Colon (tissue), 2 donors: ENCODE measurements around the gene OTOA.
"Not testable (repeated sequence)": the region's sequence is repeated elsewhere in the genome, so short reads cannot be mapped to it uniquely, and the experiment has no call there.

Experiments used
- FAIRE-seq: peaks from 2 replicates; lab custom pipeline; 2012; peaks lifted over from hg19 to GRCh38; lab: Jason Lieb, UNC
- donor health status: control.
- donor health status: control.

OTOA gene

GRCh38 chr16:21722771-21723455 lies 59.1 kb downstream of the OTOA start:
- no peak for FAIRE-seq

GRCh38 chr16:21723532-21723931 lies 59.8 kb downstream of the OTOA start:
- FAIRE-seq = no peak

- FAIRE-seq = no peak
These were observed 63.6 kb downstream of the OTOA start for GRCh38 chr16:21727344-21727743.

GRCh38 chr16:21731233-21731632 lies 67.5 kb downstream of the OTOA start:
- FAIRE-seq = not testable (repeated sequence)

- FAIRE-seq = not testable (repeated sequence)
These were observed 76.9 kb downstream of the OTOA start for GRCh38 chr16:21740637-21741036.

GRCh38 chr16:21756192-21757079 lies 92.7 kb downstream of the OTOA start:
- not testable (repeated sequence) for FAIRE-seq

- FAIRE-seq = not testable (repeated sequence)
These were observed 93.4 kb downstream of the OTOA start for GRCh38 chr16:21757080-21757671.

- not testable (repeated sequence) for FAIRE-seq
These were observed 104.5 kb downstream of the OTOA start for GRCh38 chr16:21768280-21768679.

- not testable (repeated sequence) for FAIRE-seq
These were observed 105.0 kb downstream of the OTOA start for GRCh38 chr16:21768810-21769209.

GRCh38 chr16:21769284-21769683 lies 105.5 kb downstream of the OTOA start:
- FAIRE-seq = not testable (repeated sequence)

GRCh38 chr16:21770584-21770983 lies 106.8 kb downstream of the OTOA start:
- FAIRE-seq = not testable (repeated sequence)

GRCh38 chr16:21772547-21773206 lies 108.9 kb downstream of the OTOA start:
- FAIRE-seq = not testable (repeated sequence)

GRCh38 chr16:21773207-21773553 lies 109.4 kb downstream of the OTOA start:
- not testable (repeated sequence) for FAIRE-seq

GRCh38 chr16:21780525-21780924 lies 116.8 kb downstream of the OTOA start:
- FAIRE-seq = not testable (repeated sequence)

GRCh38 chr16:21790506-21790905 lies 126.7 kb downstream of the OTOA start:
- not testable (repeated sequence) for FAIRE-seq

- not testable (repeated sequence) for FAIRE-seq
These were observed 129.5 kb downstream of the OTOA start for GRCh38 chr16:21793310-21793709.

- FAIRE-seq = not testable (repeated sequence)
These were observed 134.8 kb downstream of the OTOA start for GRCh38 chr16:21798601-21799000.

GRCh38 chr16:21801538-21802374 lies 138.0 kb downstream of the OTOA start:
- FAIRE-seq = not testable (repeated sequence)

GRCh38 chr16:21802375-21802663 lies 138.6 kb downstream of the OTOA start:
- not testable (repeated sequence) for FAIRE-seq
